Rectal smooth muscle tissue (tissue), 1 donor: ENCODE results near the gene FREY1.
A peak's percentile ranks its signal among the peaks of the same experiment; 100 is the strongest.

Experiments used
- H3K27ac ChIP-seq: one replicate; pipeline ENCODE4 v1.7.0; 2013; ENCODE audit warnings: low read depth, low read length, inconsistent platforms
- H3K27me3 ChIP-seq: one replicate; pipeline ENCODE4 v1.7.0; 2013; ENCODE audit warnings: low read length; ENCODE audit not compliant: control insufficient read depth, insufficient read depth
- H3K36me3 ChIP-seq: one replicate; pipeline ENCODE4 v1.7.0; 2013; ENCODE audit warnings: low read length; ENCODE audit not compliant: control insufficient read depth, insufficient read depth
- H3K4me1 ChIP-seq: one replicate; pipeline ENCODE4 v1.7.0; 2013; ENCODE audit warnings: low read length; ENCODE audit not compliant: control insufficient read depth, insufficient read depth
- H3K4me3 ChIP-seq: one replicate; pipeline ENCODE4 v1.7.0; 2013; ENCODE audit warnings: low read length
- H3K9ac ChIP-seq: one replicate; pipeline ENCODE4 v1.7.0; 2013; ENCODE audit warnings: low read length

Gene FREY1

DNA sequence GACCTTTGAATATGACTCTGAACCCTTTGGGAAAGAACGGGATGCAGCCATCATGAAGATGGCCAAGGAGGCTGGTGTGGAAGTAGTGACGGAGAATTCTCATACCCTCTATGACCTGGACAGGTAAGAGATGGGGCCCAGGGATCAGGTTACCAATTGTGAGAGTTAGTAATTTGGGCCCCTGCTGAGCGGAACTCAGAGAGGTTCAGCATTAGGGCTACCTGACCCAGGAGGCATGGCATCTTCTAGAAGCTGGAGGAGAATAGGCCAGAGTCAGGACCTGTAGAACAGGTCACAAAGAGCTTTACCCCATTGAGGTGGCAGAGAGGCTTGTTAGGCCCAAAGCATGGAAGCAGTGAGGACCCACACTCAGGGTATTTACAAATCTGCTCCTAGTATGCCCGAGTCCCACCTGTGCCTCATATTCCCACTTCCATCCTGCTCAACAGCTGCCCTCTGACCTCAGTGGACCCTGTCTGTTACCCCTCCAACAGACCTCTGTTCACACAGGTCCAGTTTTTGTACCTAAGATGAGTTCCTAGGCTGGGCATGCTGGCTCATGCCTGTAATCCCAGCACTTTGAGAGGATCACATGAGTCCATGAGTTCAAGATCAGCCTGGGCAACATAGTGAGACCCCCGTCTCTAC, 48.2 kb downstream of the FREY1 start:
- Histone ChIP-seq H3K36me3 (peaks cover 27% of the 10 kb centered on the region), H3K27me3 (no peaks in the 10 kb centered on the region), H3K27ac (peak overlapping the region; percentile 92), H3K4me1 (peaks cover 62% of the 10 kb centered on the region), H3K9ac (no peak overlapping the region), H3K4me3 (no peak overlapping the region)

DNA sequence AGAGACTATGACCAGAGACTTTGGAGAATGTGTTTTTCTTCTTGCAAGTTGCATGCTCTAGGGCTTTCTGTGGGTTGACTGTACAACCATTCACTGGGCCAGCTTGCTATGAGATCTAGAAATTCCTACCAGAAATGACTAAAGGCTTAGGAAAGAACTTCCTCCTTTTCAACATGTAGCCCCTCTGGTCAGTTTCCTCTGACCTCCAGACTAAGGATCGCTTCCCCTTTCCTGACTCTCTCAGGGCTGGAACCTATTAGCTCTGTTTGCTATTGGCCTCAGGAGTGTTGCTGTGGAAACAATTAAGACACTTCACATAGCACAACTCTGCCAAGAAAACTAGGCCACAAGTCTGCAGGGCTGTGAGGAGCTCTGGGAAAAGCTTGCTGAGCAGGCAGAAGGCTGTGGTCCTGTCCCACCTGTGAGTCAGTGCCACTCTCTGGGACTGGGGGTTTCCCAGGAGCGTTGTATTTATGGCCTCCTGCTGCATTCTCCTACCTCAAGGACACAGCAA, 49.1 kb downstream of the FREY1 start:
- peak overlapping the region; percentile 92 for H3K27ac ChIP-seq
- H3K9ac ChIP-seq = no peak overlapping the region
- H3K4me1 ChIP-seq = peaks cover 70% of the 10 kb centered on the region
- H3K4me3 ChIP-seq = peak overlapping the region; percentile 20
- H3K27me3 ChIP-seq = no peaks in the 10 kb centered on the region
- H3K36me3 ChIP-seq = peaks cover 21% of the 10 kb centered on the region
